Endothelial cell of umbilical vein (primary cell): ENCODE results near the gene TNIP1. TPM values are rescaled to one million over a fixed set of nuclear protein-coding genes. Genes with fewer than 3 reads are reported as not detected.

ENCODE experiments used
- BruUV-seq: library from RNA; stranded (reverse); fragments of 400-500 nt; replicated peaks from 2 replicates; lab custom pipeline; 2021; lab: Mats Ljungman, UMichigan
- CTCF ChIA-PET: fragments of 300-600, 350-600 bp; sonication (Branson Sonifier 250); formaldehyde crosslinking; loops from one replicate; lab custom pipeline; 2021; ENCODE audit warnings: antibody characterized with exemption, inconsistent platforms; lab: Charles Lee
- POLR2A ChIA-PET: fragments of 300-600, 350-600 bp; sonication (Branson Sonifier 250); formaldehyde crosslinking; loops from one replicate; lab custom pipeline; 2021; ENCODE audit warnings: antibody characterized with exemption, inconsistent platforms; lab: Charles Lee
- DNase-seq: peaks from one replicate; pipeline ENCODE4 v3.0.0-alpha.2; 2011; ENCODE audit warnings: low read depth, low spot score
- FAIRE-seq: peaks from 2 replicates; lab custom pipeline; 2011; peaks lifted over from hg19 to GRCh38; lab: Jason Lieb, UNC
- H2AFZ ChIP-seq: 2 replicates; pipeline ENCODE4 v1.6.0; 2012; ENCODE audit warnings: low read depth, low read length, control low read depth, inconsistent platforms
- H3K27ac ChIP-seq: 2 replicates; pipeline ENCODE4 v1.5.1; 2011; ENCODE audit warnings: low read depth, mild to moderate bottlenecking, control low read depth, low read length, moderate library complexity; ENCODE audit not compliant: insufficient read depth
- H3K27me3 ChIP-seq, 2 experiments: 2 replicates each; pipeline versions ENCODE4 v1.6.0 to v1.6.1; 2011; ENCODE audit warnings: low read length in 2 of 2, mixed read lengths in 1 of 2; ENCODE audit not compliant: control insufficient read depth in 2 of 2, insufficient read depth in 2 of 2
- H3K36me3 ChIP-seq, 2 experiments: 2 replicates in 1 of 2; 3 replicates in 1 of 2; pipeline ENCODE4 v1.5.1; 2011; ENCODE audit warnings: low read length in 2 of 2, mild to moderate bottlenecking in 1 of 2, moderate library complexity in 1 of 2; ENCODE audit not compliant: control insufficient read depth in 2 of 2, insufficient read depth in 2 of 2; ENCODE audit errors: extremely low read depth in 1 of 2
- H3K4me1 ChIP-seq: 3 replicates; pipeline ENCODE4 v1.5.1; 2011; ENCODE audit warnings: mild to moderate bottlenecking, low read length; ENCODE audit not compliant: control insufficient read depth, insufficient read depth; ENCODE audit errors: extremely low read depth
- H3K4me2 ChIP-seq: 2 replicates; pipeline ENCODE4 v1.6.1; 2011; ENCODE audit warnings: low read length, control low read depth, mixed read lengths; ENCODE audit not compliant: insufficient read depth
- H3K4me3 ChIP-seq, 3 experiments: fragments of 200-600 bp in 1 of 3; sonication (generic), shearing (Covaris generic) in 1 of 3; replicated peaks in 1 of 3; 2 replicates each; pipeline ENCODE4 v1.5.1; 2011 to 2016; ENCODE audit warnings: control low read depth in 3 of 3, low read length in 3 of 3, mild to moderate bottlenecking in 2 of 3, inconsistent platforms in 1 of 3, low read depth in 1 of 3, moderate library complexity in 1 of 3; ENCODE audit not compliant: insufficient read depth in 1 of 3
- H3K79me2 ChIP-seq: 2 replicates; pipeline ENCODE4 v1.6.0; 2012; ENCODE audit warnings: low read length, inconsistent platforms; ENCODE audit not compliant: control insufficient read depth, insufficient read depth
- H3K9ac ChIP-seq: replicated peaks from 2 replicates; pipeline ENCODE3; 2011; ENCODE audit warnings: low read length, control low read depth; ENCODE audit not compliant: insufficient read depth; ENCODE audit errors: extremely low read depth
- H3K9me1 ChIP-seq: replicated peaks from 3 replicates; pipeline ENCODE4 v1.6.0; 2011; ENCODE audit warnings: mild to moderate bottlenecking, low read length; ENCODE audit not compliant: control insufficient read depth, insufficient read depth; ENCODE audit errors: extremely low read depth
- H3K9me3 ChIP-seq: replicated peaks from 2 replicates; pipeline ENCODE4 v1.5.1; 2012; ENCODE audit warnings: low read length, inconsistent platforms; ENCODE audit not compliant: control insufficient read depth, insufficient read depth
- H4K20me1 ChIP-seq: replicated peaks from 2 replicates; pipeline ENCODE3; 2011; ENCODE audit warnings: mild to moderate bottlenecking, low read length; ENCODE audit not compliant: control insufficient read depth, insufficient read depth; ENCODE audit errors: extremely low read depth
- EZH2 ChIP-seq: IDR thresholded peaks from 2 replicates; pipeline ENCODE4 v1.6.1; 2012; ENCODE audit warnings: borderline replicate concordance, low read depth, mild to moderate bottlenecking, moderate library complexity, low read length, inconsistent platforms; ENCODE audit not compliant: severe bottlenecking
- FOS ChIP-seq: IDR thresholded peaks from 2 replicates; pipeline ENCODE4 v1.6.1; 2011; ENCODE audit warnings: mild to moderate bottlenecking, low read length, moderate library complexity, borderline replicate concordance; ENCODE audit not compliant: insufficient read depth
- GATA2 ChIP-seq: IDR thresholded peaks from 2 replicates; pipeline ENCODE4 v1.7.0; 2011; ENCODE audit warnings: low read depth, mild to moderate bottlenecking, moderate library complexity, mixed read lengths, low read length; ENCODE audit not compliant: insufficient read length, insufficient read depth
- JUN ChIP-seq: IDR thresholded peaks from 2 replicates; pipeline ENCODE4 v1.6.1; 2011; ENCODE audit warnings: borderline replicate concordance, low read depth; ENCODE audit not compliant: insufficient read length, insufficient read depth
- MYC ChIP-seq: IDR thresholded peaks from one replicate; pipeline ENCODE4 v1.6.1; 2011; ENCODE audit warnings: mild to moderate bottlenecking, low read depth, low read length
- POLR2A ChIP-seq: IDR thresholded peaks from 2 replicates; pipeline ENCODE4 v1.6.1; 2012; ENCODE audit warnings: low read depth, mild to moderate bottlenecking, control low read depth, low read length
- POLR2AphosphoS5 ChIP-seq: IDR thresholded peaks from 2 replicates; pipeline ENCODE4 v1.6.1; 2012; ENCODE audit warnings: low read depth, mild to moderate bottlenecking, control low read depth, low read length, moderate library complexity; ENCODE audit not compliant: insufficient read depth
- dilution Hi-C: fragments of 300-500 bp; cut with MboI; formaldehyde crosslinking; loops from one replicate; pipeline ENCODE4 v1.15.0; 2019; ENCODE audit warnings: low sequenced_read_pairs; ENCODE audit not compliant: extremely low pct_ligation_motif_present
- intact Hi-C: fragments of 100-400 bp; cut with micrococcal nuclease; formaldehyde crosslinking; loops from one replicate; pipeline ENCODE4 v1.10.0; 2022
- polyA plus RNA-seq, 4 experiments: library from polyadenylated mRNA; depleted of rRNA in 3 of 4; stranded (reverse) in 3 of 4; unstranded in 1 of 4; fragments of >200 nt; gene quantifications; 2 replicates each; pipeline versions ENCODE4 v1.2.1 to v1.2.3, GENCODE V29; 2011 to 2012; ENCODE audit warnings: missing spikeins in 1 of 4
- total RNA-seq: library from RNA; stranded (reverse); gene quantifications from 2 replicates; pipeline ENCODE4 v1.2.3, GENCODE V29; 2021
- TF ChIP-seq, protein P1 (sequence below): IDR thresholded peaks from 2 replicates; pipeline ENCODE4 v1.6.1; 2011; ENCODE audit not compliant: insufficient read depth, insufficient read length
- TF ChIP-seq, protein P2 (sequence below), 2 donors: IDR thresholded peaks; 1 replicate in 1 of 2; 2 replicates in 1 of 2; pipeline ENCODE4 v1.5.1; 2011; ENCODE audit warnings: low read length in 2 of 2, mild to moderate bottlenecking in 2 of 2, moderate library complexity in 2 of 2, control low read depth in 1 of 2, inconsistent platforms in 1 of 2, low read depth in 1 of 2; ENCODE audit not compliant: insufficient read depth in 1 of 2; ENCODE audit errors: extremely low read depth in 1 of 2

TNIP1 gene
- total and polyA plus RNA-seq, 2 donors (not counting 3 experiments of a cell fraction or from before 2014, with no cell fraction given), result 43.0 to 96.8 TPM

DNA sequence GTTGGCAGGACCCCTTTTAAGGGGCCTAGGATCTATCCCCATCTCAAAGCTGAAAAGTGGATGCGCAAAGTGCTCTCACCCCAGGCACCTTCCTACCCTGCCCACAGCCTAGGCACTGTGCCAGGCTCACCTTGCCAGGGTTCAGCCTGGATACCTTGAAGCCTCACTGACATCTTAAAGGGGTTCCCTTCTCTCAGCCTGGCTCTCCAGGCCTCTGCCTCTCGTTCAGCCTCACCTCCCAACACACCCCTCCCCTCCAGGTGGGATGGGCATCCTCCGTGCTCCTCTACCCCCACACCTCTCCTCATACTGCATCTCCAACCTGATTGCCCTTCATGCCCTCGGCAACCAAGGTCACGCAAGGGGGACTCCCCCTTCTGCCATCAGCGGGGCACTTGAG lies 25.5 kb downstream of the TNIP1 start:
- dilution Hi-C loops (no loop called here), intact Hi-C loops (no loop called here)
- no peak for FAIRE-seq
- DNase-seq, result no peak
- no peak for TF ChIP-seq EZH2
- no peak for TF ChIP-seq POLR2AphosphoS5
- TF ChIP-seq GATA2, result no peak
- TF ChIP-seq, protein P1, sequence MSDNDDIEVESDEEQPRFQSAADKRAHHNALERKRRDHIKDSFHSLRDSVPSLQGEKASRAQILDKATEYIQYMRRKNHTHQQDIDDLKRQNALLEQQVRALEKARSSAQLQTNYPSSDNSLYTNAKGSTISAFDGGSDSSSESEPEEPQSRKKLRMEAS, result no peak
- TF ChIP-seq POLR2A, result no peak
- no peak for TF ChIP-seq FOS
- TF ChIP-seq MYC, result no peak
- TF ChIP-seq, protein P2, sequence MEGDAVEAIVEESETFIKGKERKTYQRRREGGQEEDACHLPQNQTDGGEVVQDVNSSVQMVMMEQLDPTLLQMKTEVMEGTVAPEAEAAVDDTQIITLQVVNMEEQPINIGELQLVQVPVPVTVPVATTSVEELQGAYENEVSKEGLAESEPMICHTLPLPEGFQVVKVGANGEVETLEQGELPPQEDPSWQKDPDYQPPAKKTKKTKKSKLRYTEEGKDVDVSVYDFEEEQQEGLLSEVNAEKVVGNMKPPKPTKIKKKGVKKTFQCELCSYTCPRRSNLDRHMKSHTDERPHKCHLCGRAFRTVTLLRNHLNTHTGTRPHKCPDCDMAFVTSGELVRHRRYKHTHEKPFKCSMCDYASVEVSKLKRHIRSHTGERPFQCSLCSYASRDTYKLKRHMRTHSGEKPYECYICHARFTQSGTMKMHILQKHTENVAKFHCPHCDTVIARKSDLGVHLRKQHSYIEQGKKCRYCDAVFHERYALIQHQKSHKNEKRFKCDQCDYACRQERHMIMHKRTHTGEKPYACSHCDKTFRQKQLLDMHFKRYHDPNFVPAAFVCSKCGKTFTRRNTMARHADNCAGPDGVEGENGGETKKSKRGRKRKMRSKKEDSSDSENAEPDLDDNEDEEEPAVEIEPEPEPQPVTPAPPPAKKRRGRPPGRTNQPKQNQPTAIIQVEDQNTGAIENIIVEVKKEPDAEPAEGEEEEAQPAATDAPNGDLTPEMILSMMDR (IDR thresholded peaks at IDR 0.05; ENCODE audit: extremely low read depth in 1 of 2, insufficient read depth in 1 of 2, low read depth in 1 of 2, low read length in 2 of 2), result no peak
- no peak for TF ChIP-seq JUN
- Histone ChIP-seq H2AFZ (no peak overlapping the region), H3K4me3 (no peak overlapping the region), H3K4me2 (no peak overlapping the region), H3K27me3 (no peaks in the 10 kb centered on the region), H3K9me3 (no peaks in the 10 kb centered on the region), H3K9ac (no peak overlapping the region), H4K20me1 (no peaks in the 10 kb centered on the region), H3K9me1 (no peaks in the 10 kb centered on the region), H3K27ac (no peak overlapping the region), H3K79me2 (no peaks in the 10 kb centered on the region), H3K36me3 (peaks cover 6 to 39% of the 10 kb centered on the region in 2 experiments), H3K4me1 (peaks cover 4% of the 10 kb centered on the region)
- BruUV-seq, result no TSS peak
- ChIA-PET CTCF (interaction anchor here (1.1 to 9.9 kb wide), 2 partner anchors 38 to 56 kb away, joined by 4 to 679 read pairs; no protein-coding TSS in a partner anchor), POLR2A (no interaction called here)
